Stimulated activated CD8-positive, alpha-beta memory T cell treated with anti-CD3 and anti-CD28 coated beads, Interleukin-2, amount 100 ng/mL, for 1 hour (primary cell): ENCODE measurements around the gene TRIM63.
"Not testable (repeated sequence)": the region's sequence is repeated elsewhere in the genome, so short reads cannot be mapped to it uniquely, and the experiment has no call there.

ENCODE experiments used
- DNase-seq, 2 donors: peaks; one replicate each; pipeline ENCODE4 v3.0.0-alpha.2; 2020; ENCODE audit warnings: low read depth in 2 of 2

Gene TRIM63

GRCh38 chr1:26067432-26067911, at the start of gene TRIM63:
Gene TRIM63, minus strand, starts transcription at chr1:26067630. Its CDS starts 136 bp downstream, at chr1:26067494.
- DNase-seq = no peak

GRCh38 chr1:26114165-26114927, 46.9 kb upstream of the TRIM63 start:
- no peak for DNase-seq

- no peak for DNase-seq
Observed at GRCh38 chr1:26112407-26112775, 45.0 kb upstream of the TRIM63 start.

- peak; percentile 88 to 90 for DNase-seq
Observed at GRCh38 chr1:26111530-26112406, 44.3 kb upstream of the TRIM63 start, which contains the start of gene PDIK1L. Gene PDIK1L, plus strand, starts transcription at chr1:26111824. Its CDS starts 2,485 bp downstream, at chr1:26114309.

GRCh38 chr1:26110731-26111529, 43.5 kb upstream of the TRIM63 start:
- DNase-seq = peak; percentile 34 to 55

- no peak for DNase-seq
Observed at GRCh38 chr1:26109229-26110164, 42.1 kb upstream of the TRIM63 start.

- DNase-seq = not testable (repeated sequence)
Observed at GRCh38 chr1:26105226-26105548, 37.8 kb upstream of the TRIM63 start.

GRCh38 chr1:26102526-26102925, 35.1 kb upstream of the TRIM63 start:
- DNase-seq = no peak

GRCh38 chr1:26102119-26102518, 34.7 kb upstream of the TRIM63 start:
- DNase-seq = no peak

GRCh38 chr1:26100204-26100603, 32.8 kb upstream of the TRIM63 start:
- DNase-seq = not testable (repeated sequence)

GRCh38 chr1:26099780-26100179, 32.4 kb upstream of the TRIM63 start:
- no peak for DNase-seq

GRCh38 chr1:26098602-26099001, 31.2 kb upstream of the TRIM63 start:
- no peak for DNase-seq

- DNase-seq = no peak
Observed at GRCh38 chr1:26097696-26098095, 30.3 kb upstream of the TRIM63 start.

GRCh38 chr1:26096471-26096870, 29.0 kb upstream of the TRIM63 start:
- no peak for DNase-seq

GRCh38 chr1:26094677-26095383, 27.4 kb upstream of the TRIM63 start:
- DNase-seq = no peak

- DNase-seq = no peak
Observed at GRCh38 chr1:26094076-26094669, 26.7 kb upstream of the TRIM63 start.

- not testable (repeated sequence) for DNase-seq
Observed at GRCh38 chr1:26093569-26093968, 26.1 kb upstream of the TRIM63 start.

GRCh38 chr1:26092422-26092821, 25.0 kb upstream of the TRIM63 start:
- no peak for DNase-seq

- no peak for DNase-seq
Observed at GRCh38 chr1:26090893-26091292, 23.5 kb upstream of the TRIM63 start.

- DNase-seq = no peak
Observed at GRCh38 chr1:26089125-26089524, 21.7 kb upstream of the TRIM63 start.
